Stimulated activated CD8-positive, alpha-beta memory T cell treated with anti-CD3 and anti-CD28 coated beads, Interleukin-15, amount 100 ng/mL, for 24 hours (primary cell): ENCODE measurements around the gene GABBR2.

ENCODE experiments used
- DNase-seq: peaks from one replicate; pipeline ENCODE4 v3.0.0-alpha.2; 2020; ENCODE audit warnings: low read depth

The GABBR2 gene

DNA sequence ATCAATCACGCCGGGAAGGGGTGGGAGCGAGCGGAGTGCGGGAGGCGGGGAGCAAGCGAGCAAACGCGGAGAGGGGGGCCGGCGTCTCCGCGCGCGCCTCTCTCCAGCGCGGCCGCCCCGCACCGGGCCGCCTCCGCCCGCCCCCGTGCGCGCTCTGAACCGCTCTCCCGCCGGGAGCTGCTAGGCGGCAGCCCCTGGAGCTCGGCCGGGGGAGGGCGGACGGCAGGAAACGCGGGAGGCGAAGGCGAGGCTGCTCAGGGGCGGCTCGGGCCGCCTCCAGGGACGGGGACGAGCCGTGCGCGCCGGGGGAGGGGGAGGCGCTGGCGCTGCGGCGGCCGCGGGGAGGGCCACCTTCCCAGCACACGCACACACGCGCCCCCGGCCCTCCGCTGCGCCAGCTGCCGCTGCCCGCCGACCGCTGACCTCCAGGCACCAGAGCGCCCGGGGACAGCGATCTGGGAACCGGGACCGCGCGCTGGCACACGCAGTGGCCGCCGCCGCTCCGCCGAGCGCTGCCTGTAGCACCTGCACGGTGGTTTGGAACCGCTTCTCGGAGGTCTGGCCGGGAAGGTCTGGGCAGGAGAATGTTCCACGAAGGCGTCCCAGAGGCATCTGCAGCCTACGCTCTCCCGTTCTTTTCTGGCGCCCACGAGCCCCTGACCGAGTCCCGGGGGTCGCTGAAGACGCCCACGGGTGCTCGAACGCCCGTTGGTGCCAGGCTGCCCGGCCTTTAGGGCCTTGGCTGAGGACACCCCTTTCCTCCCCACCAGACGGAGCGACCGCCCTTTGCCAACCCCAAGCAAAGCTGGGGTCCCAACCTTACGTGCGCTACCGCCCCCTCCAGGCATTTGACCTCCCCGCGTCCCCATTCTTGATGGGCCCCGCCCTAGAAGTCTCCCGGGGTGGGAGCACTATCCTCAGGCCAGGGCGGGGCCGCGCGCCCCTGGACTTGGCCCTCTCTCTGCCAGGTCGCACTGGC, at the start of gene GABBR2:
Gene GABBR2 (minus strand): TSS at position 3 of the 979 bp plus-strand sequence. CDS start 198 bp downstream, outside the sequence.
- DNase-seq = no peak

GRCh38 chr9:98755006-98755618, 46.4 kb upstream of the GABBR2 start:
- DNase-seq = no peak

DNA sequence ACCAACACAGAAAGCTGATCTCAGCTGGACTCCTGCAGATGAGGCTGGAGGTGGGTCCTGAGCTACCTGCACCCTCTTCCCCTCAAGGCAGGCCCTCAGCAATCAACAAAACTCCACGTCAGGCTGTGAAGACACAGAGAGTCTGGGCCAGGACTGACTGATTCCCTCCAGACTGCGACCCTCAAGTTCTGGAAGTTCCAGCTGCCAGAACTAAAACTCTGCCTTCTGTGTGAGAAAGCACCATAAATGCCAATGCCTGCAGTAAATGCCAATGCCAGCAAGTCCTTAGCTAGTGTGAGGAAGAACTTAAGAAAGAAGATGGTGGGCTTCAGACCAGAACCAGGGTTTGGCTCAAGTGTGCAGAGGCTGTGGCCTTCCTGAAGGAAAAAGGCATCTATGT, 42.5 kb upstream of the GABBR2 start:
- no peak for DNase-seq

- no peak for DNase-seq
These were observed 41.8 kb upstream of the GABBR2 start for GRCh38 chr9:98750364-98751060.

DNA sequence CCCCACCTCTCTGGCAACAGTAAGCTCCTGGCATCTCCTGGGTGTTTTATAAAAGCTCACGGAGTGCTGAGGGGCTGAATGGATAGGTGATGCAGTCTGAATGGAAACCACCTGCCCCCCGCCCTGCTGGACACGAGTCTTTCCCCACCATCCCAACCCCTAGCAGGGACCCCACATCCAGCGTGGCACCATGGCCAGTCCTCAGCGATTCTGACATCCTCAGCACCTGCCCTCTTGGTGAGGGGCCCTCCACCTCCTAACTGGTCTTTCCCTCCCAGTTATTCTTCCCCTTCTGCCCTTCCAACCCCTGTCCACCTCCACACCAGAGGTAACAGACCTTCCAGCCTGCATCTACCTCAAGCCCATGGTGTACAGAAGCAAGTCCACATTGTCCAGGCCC, 38.7 kb upstream of the GABBR2 start:
- DNase-seq = no peak

DNA sequence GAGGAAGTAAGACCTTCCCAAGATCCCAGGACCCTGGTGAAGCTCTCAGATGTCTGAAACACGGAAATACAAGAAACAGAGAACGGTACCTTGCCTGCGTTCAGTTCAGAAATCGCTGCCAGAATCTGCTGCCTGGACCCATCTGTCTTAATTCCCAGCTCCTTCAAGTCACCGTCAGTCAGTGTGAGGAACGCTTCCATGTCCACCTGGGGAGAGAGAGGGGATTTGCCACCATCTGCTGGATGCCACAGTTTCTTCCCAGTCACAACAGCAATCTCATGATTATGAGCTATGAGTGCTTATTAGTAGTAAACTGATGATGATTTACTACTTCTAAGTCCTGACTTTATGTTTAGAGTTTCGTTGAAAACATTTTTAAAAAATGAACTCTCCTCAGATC, 36.7 kb upstream of the GABBR2 start:
- no peak for DNase-seq

DNA sequence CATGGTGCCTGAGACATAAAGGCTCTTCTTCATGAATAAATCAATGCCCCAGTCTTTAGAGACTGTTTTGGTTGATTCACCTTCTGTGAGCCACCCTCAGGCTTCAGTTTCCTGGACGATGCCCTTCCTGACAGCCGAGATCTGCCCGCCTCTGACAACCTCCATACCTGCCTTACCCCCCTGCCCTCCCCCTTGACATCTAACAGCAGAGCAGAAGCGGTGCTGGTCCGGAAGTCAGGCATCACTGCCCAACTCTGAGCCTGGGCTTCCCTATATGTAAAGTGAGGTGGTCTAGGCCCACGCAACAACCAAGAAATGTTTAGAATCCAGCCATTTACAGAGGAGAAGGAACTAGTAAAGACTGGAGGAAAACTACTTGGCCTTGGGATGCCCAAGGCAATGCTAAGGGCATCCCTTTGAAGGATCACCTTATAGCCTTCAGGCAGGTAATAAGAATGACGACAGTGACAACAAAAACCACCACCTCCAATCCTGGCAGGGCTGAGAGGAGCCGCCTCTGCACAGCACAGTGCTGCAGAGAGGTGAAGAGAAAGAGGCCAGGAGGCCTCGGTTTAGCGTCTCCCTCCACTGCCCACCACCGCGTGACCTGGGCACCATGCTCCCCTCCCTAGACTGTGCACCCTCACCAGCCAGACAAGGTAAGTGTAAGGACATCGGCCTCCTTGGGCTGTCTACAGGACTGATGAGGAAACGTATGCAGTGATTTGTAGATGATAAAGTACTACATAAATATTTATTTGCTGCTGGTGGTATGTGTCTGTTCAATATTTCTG, 35.3 kb upstream of the GABBR2 start:
- no peak for DNase-seq

GRCh38 chr9:98743329-98743728, 34.6 kb upstream of the GABBR2 start:
- DNase-seq = no peak

- no peak for DNase-seq
These were observed 33.9 kb upstream of the GABBR2 start for GRCh38 chr9:98742325-98743280.

- DNase-seq = no peak
These were observed 31.6 kb upstream of the GABBR2 start for GRCh38 chr9:98740226-98740881.

DNA sequence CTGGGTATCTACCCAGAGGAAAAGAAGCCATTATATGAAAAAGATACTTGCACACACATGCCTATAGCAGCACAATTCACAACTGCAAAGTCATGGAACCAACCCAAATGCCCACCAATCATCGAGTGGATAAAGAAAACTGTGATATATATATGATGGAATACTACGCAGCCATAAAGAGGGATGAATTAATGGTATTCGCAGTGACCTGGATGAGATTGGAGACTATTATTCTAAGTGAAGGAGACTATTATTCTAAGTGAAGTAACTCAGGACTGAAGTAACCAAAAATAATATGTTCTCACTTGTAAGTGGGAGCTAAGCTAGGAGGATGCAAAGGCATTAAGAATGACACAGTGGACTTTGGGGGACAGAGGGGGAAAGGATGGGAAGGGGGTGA, 30.0 kb upstream of the GABBR2 start:
- no peak for DNase-seq

DNA sequence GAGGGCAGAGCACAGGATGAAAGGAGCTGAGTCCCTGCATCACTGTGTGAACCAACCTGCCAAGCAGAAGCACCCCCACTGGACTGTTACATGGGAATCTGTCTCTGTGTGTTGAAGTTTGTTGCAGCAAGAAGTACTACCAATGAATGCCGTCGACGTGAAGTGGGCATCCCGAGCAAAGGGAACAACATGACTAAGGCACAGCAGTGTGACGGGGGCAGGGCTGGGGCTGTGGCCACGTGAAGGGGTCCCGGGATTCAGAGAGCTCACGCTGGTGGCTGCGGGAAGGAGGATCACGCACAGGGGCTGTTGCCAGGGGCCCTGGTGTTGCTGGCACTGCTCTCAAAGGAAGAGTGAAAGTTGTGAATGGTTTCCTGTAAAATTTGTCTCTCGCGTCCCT, 27.5 kb upstream of the GABBR2 start:
- no peak for DNase-seq

DNA sequence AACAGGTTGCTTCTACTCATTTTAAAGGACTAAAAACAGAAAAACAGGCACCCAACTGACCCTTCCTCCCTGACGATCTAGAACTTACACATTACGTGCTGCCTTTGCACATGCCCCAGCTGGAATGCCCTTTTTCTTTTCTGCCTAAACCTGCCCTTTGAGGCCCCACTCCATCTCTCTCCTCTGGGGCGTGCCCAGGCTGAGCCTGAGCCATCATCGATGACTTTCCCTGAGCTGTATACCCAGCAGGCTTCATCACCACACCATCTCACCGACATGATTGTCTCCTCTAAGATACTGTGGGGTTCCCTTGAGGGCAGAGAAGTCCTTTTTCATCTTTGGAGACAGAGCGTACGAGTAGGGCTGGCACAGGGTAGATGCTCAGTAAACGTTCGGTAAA, 24.1 kb upstream of the GABBR2 start:
- DNase-seq = no peak

DNA sequence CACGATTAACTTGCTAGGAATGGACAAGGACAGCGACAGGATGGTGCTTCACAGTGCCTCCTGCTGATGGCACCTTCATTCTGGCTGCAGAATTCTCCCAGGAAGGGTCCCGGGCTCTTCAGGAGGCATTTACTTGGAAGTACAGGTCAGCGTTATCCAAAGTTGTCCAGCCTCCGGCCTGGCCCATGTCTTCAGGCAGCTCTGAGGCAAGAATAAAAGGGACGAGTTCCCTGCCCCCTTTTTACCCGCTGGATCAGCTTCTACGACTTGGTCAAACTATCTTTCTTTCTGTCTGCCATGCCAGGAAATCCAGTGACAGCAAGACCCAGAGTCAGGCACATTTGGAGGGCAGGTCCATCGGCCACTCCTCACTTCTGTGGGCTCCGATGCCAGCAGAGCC, 23.4 kb upstream of the GABBR2 start:
- DNase-seq = no peak

- DNase-seq = no peak
These were observed 22.1 kb upstream of the GABBR2 start for GRCh38 chr9:98730871-98731270.

GRCh38 chr9:98728500-98728899, 19.8 kb upstream of the GABBR2 start:
- no peak for DNase-seq

DNA sequence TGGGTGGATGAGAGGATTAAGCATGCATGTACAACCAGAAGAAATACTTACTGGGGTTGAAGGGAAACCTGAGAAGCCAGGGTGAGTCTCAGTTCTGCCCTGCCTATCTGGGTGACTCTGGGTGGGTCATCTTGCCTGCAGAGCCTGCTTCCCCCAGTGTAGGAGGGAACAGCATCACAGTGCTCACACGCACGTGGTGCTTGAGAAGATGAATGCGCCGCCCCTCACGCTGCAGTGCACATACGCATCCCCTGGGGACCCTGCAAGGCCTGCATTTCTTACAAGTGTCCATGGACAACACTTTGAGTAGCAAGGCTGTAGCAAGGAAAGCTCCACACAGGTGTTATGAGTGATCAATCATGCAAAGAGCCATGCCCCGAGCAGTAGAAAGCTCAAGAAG, 18.7 kb upstream of the GABBR2 start:
- no peak for DNase-seq

GRCh38 chr9:98726735-98727134, 18.0 kb upstream of the GABBR2 start:
- no peak for DNase-seq

- no peak for DNase-seq
These were observed 16.2 kb upstream of the GABBR2 start for GRCh38 chr9:98724810-98725530.

DNA sequence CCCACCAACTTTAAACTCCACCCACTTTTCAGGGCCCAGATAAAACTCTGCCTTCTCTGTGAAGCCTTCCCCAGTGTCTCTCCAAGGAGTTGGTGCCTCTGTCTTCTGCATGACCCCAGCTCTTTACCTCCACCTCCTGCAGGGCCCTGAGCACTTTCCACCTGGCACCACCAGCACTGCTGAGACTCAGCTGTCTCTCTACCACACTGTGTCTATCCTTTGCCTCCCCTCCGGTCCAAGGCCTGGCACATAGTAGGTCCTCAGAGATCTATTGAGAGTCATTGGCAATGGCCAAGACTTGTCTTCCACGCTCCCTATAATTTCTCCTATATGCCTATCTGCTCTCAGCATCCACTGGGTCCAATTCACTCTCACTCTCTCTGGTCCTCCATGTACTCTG, 12.9 kb upstream of the GABBR2 start:
- DNase-seq = no peak
